ENCODE data around the gene SNTG2. TPM values are rescaled to one million over a fixed set of nuclear protein-coding genes. Genes with fewer than 3 reads are reported as not detected.

SNTG2 gene
- total and polyA plus RNA-seq, 2 of the 13 experiments (the other 11 are each of a cell fraction or from before 2014, with no cell fraction given): not detected

- DNase-seq (ENCODE audit: low spot score) (no peak), FAIRE-seq (no peak), ATAC-seq (no peak)
- Histone ChIP-seq H3K9me3 (ENCODE audit: low read length) (no peaks in the 10 kb centered on the region), H3K4me2 (ENCODE audit: low read depth, low read length) (no peak overlapping the region), H3K79me2 (ENCODE audit: insufficient read depth, low read length) (no peaks in the 10 kb centered on the region), H2AFZ (ENCODE audit: low read length) (no peak overlapping the region), H3K27ac (ENCODE audit: extremely low read length, insufficient read depth, low read length) (no peak overlapping the region), H3K27me3 (ENCODE audit: control insufficient read depth in 1 of 2, insufficient read depth in 2 of 2, low read length in 2 of 2) (peaks cover 0 to 7% of the 10 kb centered on the region in 2 experiments; a peak in 1 of 5 replicates), H3K4me3 (replicated peaks in 1 of 3; ENCODE audit: insufficient read depth in 1 of 3, low read depth in 2 of 3, low read length in 3 of 3) (no peak overlapping the region), H3K4me1 (ENCODE audit: insufficient read depth, low read length) (no peaks in the 10 kb centered on the region), H3K36me3 (replicated peaks in 1 of 2; ENCODE audit: control insufficient read depth in 1 of 2, insufficient read depth in 2 of 2, low read length in 2 of 2) (no peaks in the 10 kb centered on the region), H4K20me1 (ENCODE audit: insufficient read depth, low read length) (no peaks in the 10 kb centered on the region), H3K9ac (ENCODE audit: insufficient read depth, low read depth, low read length) (no peak overlapping the region)
- ChIA-PET POLR2A (no interaction called here), CTCF (ENCODE audit: low intra/inter-chr PET ratio, low total read pairs) (no interaction called here)
- under 1% methylated on average over 5 of the region's 5 CpGs for WGBS (ENCODE audit: low lambda C conversion rate)
- in situ Hi-C loops (cut with HindIII; ENCODE audit: extremely low pct_ligation_motif_present, low pct_unique_long_range_greater_than_20kb): no loop called here
- BruUV-seq (replicated peaks): no TSS peak
- intact Hi-C loops (cut with micrococcal nuclease; ENCODE audit: unreplicated experiment): no loop called here
- TF ChIP-seq ISL2 (CRISPR knock-in tag; IDR thresholded peaks at IDR 0.05): no peak
- no peak for TF ChIP-seq GFI1 (CRISPR knock-in tag; IDR thresholded peaks at IDR 0.05; ENCODE audit: borderline replicate concordance)
- TF ChIP-seq KLF12 (CRISPR knock-in tag; IDR thresholded peaks at IDR 0.05; ENCODE audit: borderline replicate concordance): no peak
Measured at GRCh38 chr2:1340141-1340512, 389.5 kb downstream of the SNTG2 start.

- Histone ChIP-seq H3K9ac (ENCODE audit: insufficient read depth, low read depth, low read length) (no peak overlapping the region), H3K27me3 (ENCODE audit: control insufficient read depth in 1 of 2, insufficient read depth in 2 of 2, low read length in 2 of 2) (peaks cover 0 to 12% of the 10 kb centered on the region in 2 experiments; a peak in 2 of 5 replicates), H3K4me1 (ENCODE audit: insufficient read depth, low read length) (no peaks in the 10 kb centered on the region), H2AFZ (ENCODE audit: low read length) (no peak overlapping the region), H3K36me3 (replicated peaks in 1 of 2; ENCODE audit: control insufficient read depth in 1 of 2, insufficient read depth in 2 of 2, low read length in 2 of 2) (no peaks in the 10 kb centered on the region), H4K20me1 (ENCODE audit: insufficient read depth, low read length) (no peaks in the 10 kb centered on the region), H3K4me3 (replicated peaks in 1 of 3; ENCODE audit: insufficient read depth in 1 of 3, low read depth in 2 of 3, low read length in 3 of 3) (no peak overlapping the region), H3K9me3 (ENCODE audit: low read length) (peaks cover 3% of the 10 kb centered on the region; the same call in 1 of the 2 replicates), H3K4me2 (ENCODE audit: low read depth, low read length) (no peak overlapping the region), H3K27ac (ENCODE audit: extremely low read length, insufficient read depth, low read length) (no peak overlapping the region), H3K79me2 (ENCODE audit: insufficient read depth, low read length) (no peaks in the 10 kb centered on the region)
- no TSS peak for BruUV-seq (replicated peaks)
- in situ Hi-C loops (cut with HindIII; ENCODE audit: extremely low pct_ligation_motif_present, low pct_unique_long_range_greater_than_20kb) (no loop called here), intact Hi-C loops (cut with micrococcal nuclease; ENCODE audit: unreplicated experiment) (no loop called here)
- CTCF ChIA-PET (ENCODE audit: low intra/inter-chr PET ratio, low total read pairs): no interaction called here
- FAIRE-seq: no peak
- WGBS (ENCODE audit: low lambda C conversion rate): 0% methylated on average over 4 of the region's 4 CpGs
- DNase-seq (ENCODE audit: low spot score): no peak
- no peak for ATAC-seq
- POLR2A ChIA-PET: no interaction called here
- TF ChIP-seq NFE2L2 (IDR thresholded peaks at IDR 0.05; ENCODE audit: low read length) (no peak), ZNF33B (CRISPR knock-in tag; IDR thresholded peaks at IDR 0.05) (no peak), CBX2 (IDR thresholded peaks at IDR 0.05; ENCODE audit: low read depth, low read length) (no peak), CBX2 (CRISPR knock-in tag; IDR thresholded peaks at IDR 0.05; ENCODE audit: low read depth) (no peak), ZNF460 (CRISPR knock-in tag; IDR thresholded peaks at IDR 0.05; ENCODE audit: borderline replicate concordance) (no peak), MAZ (IDR thresholded peaks at IDR 0.05; ENCODE audit: borderline replicate concordance, low read depth, low read length) (no peak), MAZ (CRISPR knock-in tag; IDR thresholded peaks at IDR 0.05; ENCODE audit: low read depth) (no peak), ZNF18 (CRISPR knock-in tag; IDR thresholded peaks at IDR 0.05; ENCODE audit: insufficient replicate concordance) (no peak), GFI1 (CRISPR knock-in tag; IDR thresholded peaks at IDR 0.05; ENCODE audit: borderline replicate concordance) (no peak), SALL1 (CRISPR knock-in tag; IDR thresholded peaks at IDR 0.05) (no peak), ZGPAT (CRISPR knock-in tag; IDR thresholded peaks at IDR 0.05) (no peak), JUNB (CRISPR knock-in tag; IDR thresholded peaks at IDR 0.05; ENCODE audit: borderline replicate concordance) (no peak), SCMH1 (CRISPR knock-in tag; IDR thresholded peaks at IDR 0.05; ENCODE audit: borderline replicate concordance) (no peak)
Measured at GRCh38 chr2:1341404-1342120, 390.9 kb downstream of the SNTG2 start.
